HepG2 (cell line): ENCODE data around the gene CPNE1. TPM values are rescaled to one million over a fixed set of nuclear protein-coding genes. Genes with fewer than 3 reads are reported as not detected.

ENCODE experiments used
- ATF6 ChIP-seq: sonication (generic); formaldehyde crosslinking; conservative IDR thresholded peaks from 2 replicates; pipeline ENCODE4 v1.4.0; 2020; ENCODE audit warnings: missing genetic modification reagents
- BORCS8-MEF2B ChIP-seq: sonication (generic); formaldehyde crosslinking; IDR thresholded peaks from 2 replicates; pipeline ENCODE4 v1.8.0; 2022; ENCODE audit warnings: mild to moderate bottlenecking, missing genetic modification reagents
- BRCA1 ChIP-seq: sonication (generic); formaldehyde crosslinking; IDR thresholded peaks from 2 replicates; pipeline ENCODE4 v1.4.0; 2020; ENCODE audit warnings: missing genetic modification reagents
- CTCF ChIP-seq: sonication (generic); formaldehyde crosslinking; IDR thresholded peaks from 2 replicates; pipeline ENCODE4 v1.5.0; 2020; ENCODE audit warnings: mild to moderate bottlenecking, missing genetic modification reagents, moderate library complexity
- HCFC1 ChIP-seq: fragments of 150-350 bp; IDR thresholded peaks from 2 replicates; pipeline ENCODE4 v1.6.1; 2014; ENCODE audit warnings: low read depth, low read length
- NFRKB ChIP-seq: fragments of 450-650 bp; IDR thresholded peaks from 2 replicates; pipeline ENCODE4 v1.6.1; 2017
- STAG1 ChIP-seq: sonication (generic); formaldehyde crosslinking; IDR thresholded peaks from 2 replicates; pipeline ENCODE4 v1.4.0; 2020; ENCODE audit warnings: missing genetic modification reagents
- TIGD3 ChIP-seq: sonication (generic); formaldehyde crosslinking; IDR thresholded peaks from 2 replicates; pipeline ENCODE4 v1.5.1; 2020; ENCODE audit warnings: mild to moderate bottlenecking, missing genetic modification reagents, borderline replicate concordance
- ZBTB4 ChIP-seq: sonication (generic); formaldehyde crosslinking; IDR thresholded peaks from 2 replicates; pipeline ENCODE4 v1.4.0; 2020; ENCODE audit warnings: missing genetic modification reagents, mild to moderate bottlenecking, borderline replicate concordance
- ZFP36L2 ChIP-seq: sonication (generic); formaldehyde crosslinking; IDR thresholded peaks from 2 replicates; pipeline ENCODE4 v1.4.0; 2020; ENCODE audit warnings: missing genetic modification reagents
- ZNF276 ChIP-seq: sonication (generic); formaldehyde crosslinking; IDR thresholded peaks from 2 replicates; pipeline ENCODE4 v1.4.0; 2020; ENCODE audit warnings: mild to moderate bottlenecking, low read depth, missing genetic modification reagents
- ZNF296 ChIP-seq: sonication (generic); formaldehyde crosslinking; conservative IDR thresholded peaks from 2 replicates; pipeline ENCODE4 v1.5.0; 2020; ENCODE audit warnings: mild to moderate bottlenecking, missing genetic modification reagents
- ZNF34 ChIP-seq: sonication (generic); formaldehyde crosslinking; IDR thresholded peaks from 2 replicates; pipeline ENCODE4 v1.4.0; 2020; ENCODE audit warnings: mild to moderate bottlenecking, missing genetic modification reagents, borderline replicate concordance
- ZNF513 ChIP-seq: sonication (generic); formaldehyde crosslinking; conservative IDR thresholded peaks from 2 replicates; pipeline ENCODE4 v1.5.0; 2020; ENCODE audit warnings: missing genetic modification reagents
- ZSCAN20 ChIP-seq: sonication (generic); formaldehyde crosslinking; IDR thresholded peaks from 2 replicates; pipeline ENCODE4 v1.4.0; 2020; ENCODE audit warnings: missing genetic modification reagents, mild to moderate bottlenecking, borderline replicate concordance
- polyA plus RNA-seq, 8 experiments: library from polyadenylated mRNA; depleted of rRNA in 3 of 8; stranded (reverse) in 7 of 8; unstranded in 1 of 8; fragments of >200 nt; fragmentation: Illumina TruSeq in 4 of 8; extraction: Trizol in 4 of 8; gene quantifications; 2 replicates each; pipeline versions ENCODE4 v1.2.1 to v1.2.3, GENCODE V29; 2011 to 2016; ENCODE audit warnings: low read depth in 4 of 8, missing spikeins in 1 of 8, mixed read lengths in 1 of 8; ENCODE audit not compliant: insufficient read depth in 1 of 8
- total RNA-seq, 5 experiments: library from RNA; depleted of rRNA; stranded (reverse); fragments of >200 nt; fragmentation: Illumina TruSeq; extraction: Trizol; gene quantifications; 2 replicates each; pipeline ENCODE4 v1.2.3, GENCODE V29; 2016; ENCODE audit warnings: low read depth in 1 of 5

The CPNE1 gene
- total and polyA plus RNA-seq, 2 of the 13 experiments (the other 11 are each of a cell fraction or from before 2014, with no cell fraction given): 408 to 431 TPM

- TF ChIP-seq ZNF513 (CRISPR knock-in tag): no peak
- no peak for TF ChIP-seq HCFC1
- TF ChIP-seq ZNF276 (CRISPR knock-in tag): no peak
- TF ChIP-seq BRCA1 (CRISPR knock-in tag): no peak
- TF ChIP-seq ZSCAN20 (CRISPR knock-in tag): no peak
- no peak; the same call in 1 of the 2 replicates for TF ChIP-seq CTCF (CRISPR knock-in tag)
- TF ChIP-seq BORCS8-MEF2B: no peak
- TF ChIP-seq ZBTB4 (CRISPR knock-in tag): no peak
- no peak; the same call in 1 of the 2 replicates for TF ChIP-seq ATF6 (CRISPR knock-in tag)
- TF ChIP-seq NFRKB: no peak
- no peak for TF ChIP-seq ZFP36L2 (CRISPR knock-in tag)
- no peak for TF ChIP-seq ZNF296 (CRISPR knock-in tag)
- no peak for TF ChIP-seq STAG1 (CRISPR knock-in tag)
- TF ChIP-seq ZNF34 (CRISPR knock-in tag): peak; percentile 87; the same call in 1 of the 2 replicates
- no peak; the same call in 1 of the 2 replicates for TF ChIP-seq TIGD3
Measured at GRCh38 chr20:35618263-35619131, 46.2 kb downstream of the CPNE1 start (continued).
